Measurements from ENCODE around the gene DIAPH2. TPM values are rescaled to one million over a fixed set of nuclear protein-coding genes. Genes with fewer than 3 reads are reported as not detected.

The DIAPH2 gene
- total RNA-seq, 3 donors from 2014 or later = 27.4 to 66.4 (median 30.8) TPM

DNA sequence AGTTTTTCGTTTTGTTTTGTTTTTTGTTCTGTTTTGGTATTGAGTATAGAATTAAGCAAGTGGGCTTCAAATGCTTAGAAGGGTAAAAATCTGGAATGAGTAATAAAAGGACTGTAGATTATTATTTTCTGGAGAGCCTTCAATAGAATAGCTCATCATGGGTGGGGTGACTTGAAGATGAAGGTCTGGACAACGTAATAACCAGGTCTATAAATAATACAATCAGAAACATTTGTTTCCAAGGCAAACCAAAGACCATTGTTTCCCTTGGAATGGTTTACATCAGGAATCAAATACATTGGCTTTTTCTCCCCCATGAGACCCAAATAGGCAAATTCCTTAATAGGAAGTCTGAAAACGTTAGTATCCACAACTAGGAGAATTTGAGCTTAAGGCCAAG, 920.6 kb downstream of the DIAPH2 start:
- TF ChIP-seq POLR2A (IDR thresholded peaks at IDR 0.05) = no peak
- H3K36me3 ChIP-seq = no peaks in the 10 kb centered on the region
- H3K27me3 ChIP-seq = peaks cover 0 to 24% of the 10 kb centered on the region in 2 donors
- H3K9me3 ChIP-seq = no peaks in the 10 kb centered on the region
- DNase-seq (ENCODE audit: low spot score in 2 of 2) = no peak
- intact Hi-C loops (cut with DNase I; ENCODE audit: low total_unique reads) = no loop called here
- H3K27ac ChIP-seq = no peak overlapping the region
- no peaks in the 10 kb centered on the region for H3K4me1 ChIP-seq
- H3K4me3 ChIP-seq = no peak overlapping the region

DNA sequence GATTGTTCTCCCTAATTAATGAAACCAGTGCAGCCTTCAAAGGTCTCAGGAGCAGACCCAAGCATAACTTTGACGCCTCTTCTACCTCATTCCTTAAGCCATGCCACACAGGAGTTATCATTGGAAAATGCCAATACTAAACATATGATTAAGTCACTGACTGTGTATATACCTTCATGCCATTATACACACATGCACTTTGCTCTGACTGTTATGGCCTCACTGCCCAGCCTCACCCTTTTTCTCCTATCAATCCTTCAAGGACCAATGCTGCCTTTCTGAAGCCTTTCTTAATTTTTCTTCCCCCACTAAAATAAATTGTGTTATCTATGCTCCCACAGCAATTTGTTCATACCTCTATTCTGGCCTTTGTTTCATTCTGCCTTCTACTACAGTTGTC, 924.7 kb downstream of the DIAPH2 start:
- H3K4me1 ChIP-seq = no peaks in the 10 kb centered on the region
- no peak for DNase-seq (ENCODE audit: low spot score in 2 of 2)
- no peak overlapping the region for H3K27ac ChIP-seq
- H3K27me3 ChIP-seq = peaks cover 0 to 26% of the 10 kb centered on the region in 2 donors
- H3K9me3 ChIP-seq = no peaks in the 10 kb centered on the region
- intact Hi-C loops (cut with DNase I; ENCODE audit: low total_unique reads) = no loop called here
- H3K4me3 ChIP-seq = no peak overlapping the region
- no peaks in the 10 kb centered on the region for H3K36me3 ChIP-seq
- no peak for TF ChIP-seq POLR2A (IDR thresholded peaks at IDR 0.05)
- TF ChIP-seq, protein P1, sequence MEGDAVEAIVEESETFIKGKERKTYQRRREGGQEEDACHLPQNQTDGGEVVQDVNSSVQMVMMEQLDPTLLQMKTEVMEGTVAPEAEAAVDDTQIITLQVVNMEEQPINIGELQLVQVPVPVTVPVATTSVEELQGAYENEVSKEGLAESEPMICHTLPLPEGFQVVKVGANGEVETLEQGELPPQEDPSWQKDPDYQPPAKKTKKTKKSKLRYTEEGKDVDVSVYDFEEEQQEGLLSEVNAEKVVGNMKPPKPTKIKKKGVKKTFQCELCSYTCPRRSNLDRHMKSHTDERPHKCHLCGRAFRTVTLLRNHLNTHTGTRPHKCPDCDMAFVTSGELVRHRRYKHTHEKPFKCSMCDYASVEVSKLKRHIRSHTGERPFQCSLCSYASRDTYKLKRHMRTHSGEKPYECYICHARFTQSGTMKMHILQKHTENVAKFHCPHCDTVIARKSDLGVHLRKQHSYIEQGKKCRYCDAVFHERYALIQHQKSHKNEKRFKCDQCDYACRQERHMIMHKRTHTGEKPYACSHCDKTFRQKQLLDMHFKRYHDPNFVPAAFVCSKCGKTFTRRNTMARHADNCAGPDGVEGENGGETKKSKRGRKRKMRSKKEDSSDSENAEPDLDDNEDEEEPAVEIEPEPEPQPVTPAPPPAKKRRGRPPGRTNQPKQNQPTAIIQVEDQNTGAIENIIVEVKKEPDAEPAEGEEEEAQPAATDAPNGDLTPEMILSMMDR (IDR thresholded peaks at IDR 0.05) = no peak

DNA sequence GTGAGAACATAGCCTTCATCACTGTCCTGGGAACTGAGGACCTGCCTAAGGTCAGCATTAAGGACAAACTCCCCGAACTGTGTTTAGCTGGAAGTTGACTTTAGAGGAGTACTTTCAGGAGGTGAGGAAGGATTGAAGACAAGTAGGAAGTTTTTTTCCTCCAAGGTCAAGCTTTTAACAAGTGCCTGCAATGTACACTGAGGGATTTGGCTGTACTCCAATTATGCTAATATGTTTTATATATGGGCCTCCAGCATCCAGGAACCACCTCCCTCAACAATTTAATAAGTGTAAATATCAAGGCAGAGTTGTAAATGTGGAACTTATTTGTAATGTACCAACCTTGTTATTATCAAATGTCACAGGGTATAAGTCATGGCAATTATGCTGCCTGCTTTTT, 925.3 kb downstream of the DIAPH2 start:
- intact Hi-C loops (cut with DNase I; ENCODE audit: low total_unique reads) = no loop called here
- H3K9me3 ChIP-seq = no peaks in the 10 kb centered on the region
- H3K27ac ChIP-seq = no peak overlapping the region

DNA sequence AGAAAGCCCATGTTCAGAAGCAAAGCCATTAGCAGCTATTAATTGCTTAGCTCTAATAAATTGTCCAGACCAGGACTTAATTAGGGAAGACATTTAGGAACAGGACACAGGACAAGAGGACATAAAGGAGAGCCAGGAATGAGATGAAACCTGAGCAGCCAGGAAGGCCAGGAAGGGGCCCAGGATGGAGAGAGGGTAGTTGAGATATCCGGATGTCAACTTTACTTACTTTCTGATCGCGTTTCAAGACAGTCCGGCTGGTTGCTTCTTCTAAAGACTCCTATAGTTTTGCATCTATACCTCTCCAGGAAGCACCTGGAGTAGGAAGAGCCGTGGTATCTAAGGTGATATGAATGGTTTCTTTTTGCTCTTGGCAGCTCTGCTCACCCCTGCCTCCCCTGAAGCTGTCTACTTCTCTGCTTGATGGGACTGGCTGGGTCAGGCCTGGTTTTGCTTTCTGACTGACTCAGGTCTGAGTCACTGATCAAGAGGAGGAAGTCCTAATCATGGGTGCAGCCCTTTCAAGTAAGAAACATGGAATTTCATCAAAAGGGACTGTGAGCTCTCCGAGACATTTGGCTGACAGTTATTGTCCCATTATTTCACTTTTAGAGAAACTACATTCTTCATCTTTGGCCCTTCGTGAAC, 932.4 kb downstream of the DIAPH2 start:
- no peaks in the 10 kb centered on the region for H3K36me3 ChIP-seq
- DNase-seq (ENCODE audit: low spot score in 2 of 2) = no peak
- H3K9me3 ChIP-seq = no peaks in the 10 kb centered on the region
- H3K27ac ChIP-seq = no peak overlapping the region
- intact Hi-C loops (cut with DNase I; ENCODE audit: low total_unique reads) = no loop called here
- no peak overlapping the region for H3K4me3 ChIP-seq
- H3K4me1 ChIP-seq = no peaks in the 10 kb centered on the region
- peaks cover 0 to 39% of the 10 kb centered on the region in 2 donors for H3K27me3 ChIP-seq
- TF ChIP-seq POLR2A (IDR thresholded peaks at IDR 0.05) = no peak
- TF ChIP-seq, protein P1 (IDR thresholded peaks at IDR 0.05) = no peak
- no peak for TF ChIP-seq POLR2AphosphoS5 (IDR thresholded peaks at IDR 0.05)

More for the DNA sequence above, 925.3 kb downstream of the DIAPH2 start:
- H3K27me3 ChIP-seq = peaks cover 0 to 23% of the 10 kb centered on the region in 2 donors
- no peak for TF ChIP-seq POLR2A (IDR thresholded peaks at IDR 0.05)
- TF ChIP-seq, protein P1 (IDR thresholded peaks at IDR 0.05) = no peak
- no peak for TF ChIP-seq POLR2AphosphoS5 (IDR thresholded peaks at IDR 0.05)
- DNase-seq (ENCODE audit: low spot score in 2 of 2) = no peak
- no peak overlapping the region for H3K4me3 ChIP-seq
- no peaks in the 10 kb centered on the region for H3K4me1 ChIP-seq
- no peaks in the 10 kb centered on the region for H3K36me3 ChIP-seq

DNA sequence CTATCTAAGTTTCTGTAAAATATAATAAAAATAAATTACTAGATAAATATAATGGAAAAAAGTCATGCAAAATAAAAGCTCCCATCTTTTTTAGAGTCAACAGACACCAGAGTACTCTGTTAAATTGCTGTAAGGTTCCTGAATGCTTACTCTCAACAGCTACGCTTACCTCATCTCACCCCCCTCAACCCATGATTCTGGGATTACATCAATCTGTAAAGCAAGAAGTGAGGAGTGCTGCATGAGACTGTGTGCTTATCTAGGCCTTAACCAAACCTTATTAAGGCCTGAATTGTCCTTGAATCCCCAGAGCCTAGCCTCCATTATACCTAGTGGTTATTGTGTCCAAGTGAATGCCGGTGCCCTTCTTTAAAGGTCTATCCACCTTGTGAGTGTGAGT, 934.9 kb downstream of the DIAPH2 start:
- no peak overlapping the region for H3K4me3 ChIP-seq
- TF ChIP-seq, protein P1 (IDR thresholded peaks at IDR 0.05) = no peak
- TF ChIP-seq POLR2AphosphoS5 (IDR thresholded peaks at IDR 0.05) = no peak
- TF ChIP-seq POLR2A (IDR thresholded peaks at IDR 0.05) = no peak
- H3K4me1 ChIP-seq = no peaks in the 10 kb centered on the region
- no peak overlapping the region for H3K27ac ChIP-seq
- peaks cover 0 to 29% of the 10 kb centered on the region in 2 donors for H3K27me3 ChIP-seq
- H3K9me3 ChIP-seq = no peaks in the 10 kb centered on the region
- no peak for DNase-seq (ENCODE audit: low spot score in 2 of 2)
- no peaks in the 10 kb centered on the region for H3K36me3 ChIP-seq
- intact Hi-C loops (cut with DNase I; ENCODE audit: low total_unique reads) = no loop called here

Measured in breast epithelium (tissue), 4 donors.